GOT3 (cell line): ENCODE results near the gene TMCC1.

Source experiments
- DNase-seq: peaks from one replicate; lab custom pipeline; 2025; ENCODE audit warnings: mixed read lengths; lab: John Stamatoyannopoulos, UW

TMCC1 gene

GRCh38 chr3:129609591-129610182 is 283.8 kb downstream of the TMCC1 start:
- DNase-seq: no peak

DNA sequence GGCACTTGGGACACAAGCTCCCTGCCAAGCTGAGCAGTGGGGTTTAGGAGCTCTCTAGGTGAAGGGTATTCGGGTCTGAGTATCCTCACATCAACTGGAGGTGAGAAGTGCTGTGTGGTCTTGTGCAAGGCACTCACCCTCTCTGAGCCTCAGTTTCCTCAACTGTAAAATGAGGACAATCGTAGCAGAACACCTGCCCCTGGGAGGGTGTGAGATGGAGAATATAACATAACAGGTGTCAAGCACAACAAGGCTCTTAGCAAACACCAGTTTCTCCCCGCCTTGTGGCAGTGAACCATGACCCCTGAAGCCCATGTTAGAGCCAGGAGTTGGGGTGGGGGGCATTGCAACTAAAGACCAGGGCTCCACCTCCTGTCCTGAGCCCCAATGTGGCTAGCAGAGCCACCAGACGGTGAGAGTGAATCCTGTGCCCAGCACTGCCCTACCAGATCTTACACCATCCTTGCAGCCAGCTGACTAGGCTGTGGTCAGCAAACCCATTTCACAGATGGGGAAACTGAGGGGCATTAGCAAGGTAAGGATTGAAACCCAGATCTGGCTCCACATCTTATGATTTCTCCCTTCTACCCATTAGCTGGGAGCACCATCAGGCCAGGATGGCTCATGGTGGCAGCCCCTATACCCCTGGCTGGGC is 284.4 kb downstream of the TMCC1 start:
- DNase-seq: no peak

- no peak for DNase-seq
Observed at GRCh38 chr3:129608087-129608935, 285.2 kb downstream of the TMCC1 start.

GRCh38 chr3:129607391-129608068 is 286.0 kb downstream of the TMCC1 start:
- DNase-seq: no peak

- DNase-seq: peak; percentile 25
Observed at GRCh38 chr3:129606636-129607390, 286.7 kb downstream of the TMCC1 start, which contains the start of gene PLXND1. PLXND1 (minus strand) TSS chr3:129606676; CDS start chr3:129606639, 37 bp downstream.

GRCh38 chr3:129605922-129606635 is 287.4 kb downstream of the TMCC1 start:
- no peak for DNase-seq

DNA sequence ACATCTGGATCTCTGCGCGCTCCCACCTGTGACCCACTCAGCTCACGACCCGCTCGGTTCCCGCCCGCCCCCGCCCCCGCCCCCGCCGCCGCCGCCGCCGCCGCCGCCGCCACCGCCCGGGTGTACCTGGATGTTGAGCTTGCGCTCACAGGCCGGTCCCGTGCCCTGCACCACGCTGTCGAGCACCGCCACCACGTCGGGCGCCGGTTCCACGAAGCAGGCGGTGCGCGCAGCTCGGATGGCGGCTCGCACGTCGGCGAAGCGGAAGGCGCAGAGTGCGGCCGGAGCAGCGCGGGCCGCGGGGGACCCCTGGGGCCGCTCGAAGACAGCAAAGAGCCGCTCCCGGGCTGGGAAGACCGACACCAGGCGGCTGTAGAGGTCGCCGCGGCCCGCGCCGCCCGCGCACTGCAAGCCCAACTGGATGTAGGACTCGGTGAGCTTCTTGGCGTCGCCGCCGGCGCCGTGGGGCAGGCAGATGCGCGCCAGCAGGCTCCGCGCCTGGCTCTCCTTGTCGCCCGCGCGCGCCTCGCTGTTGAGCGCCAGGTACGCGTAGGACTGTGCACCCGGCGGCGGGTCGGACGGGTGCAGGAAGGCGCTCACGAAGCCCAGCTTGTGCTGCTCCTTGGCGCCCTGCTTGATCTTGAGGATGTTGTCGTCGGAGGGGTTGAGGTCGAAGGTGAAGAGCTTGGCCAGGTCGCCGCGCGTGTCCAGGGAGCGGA is 288.1 kb downstream of the TMCC1 start:
- DNase-seq: no peak

DNA sequence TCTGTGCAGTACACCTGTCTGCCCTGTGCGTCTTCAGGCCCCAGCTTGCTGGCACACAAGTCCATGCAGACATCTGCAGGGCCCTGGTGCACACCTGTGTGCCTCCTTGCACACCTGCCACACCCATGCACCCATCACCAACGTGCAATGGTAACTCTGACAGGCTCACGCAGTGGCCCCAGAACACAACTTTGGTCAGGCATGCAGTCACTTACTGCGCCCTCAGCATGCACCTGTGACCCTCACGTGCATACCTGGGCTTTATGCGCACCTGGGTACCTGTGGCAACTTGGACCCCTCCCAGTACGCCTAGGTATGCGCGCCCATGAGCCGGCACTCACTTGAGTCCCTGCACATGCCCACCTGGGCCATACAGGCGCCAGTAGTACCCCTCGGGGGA is 288.7 kb downstream of the TMCC1 start:
- DNase-seq: no peak

DNA sequence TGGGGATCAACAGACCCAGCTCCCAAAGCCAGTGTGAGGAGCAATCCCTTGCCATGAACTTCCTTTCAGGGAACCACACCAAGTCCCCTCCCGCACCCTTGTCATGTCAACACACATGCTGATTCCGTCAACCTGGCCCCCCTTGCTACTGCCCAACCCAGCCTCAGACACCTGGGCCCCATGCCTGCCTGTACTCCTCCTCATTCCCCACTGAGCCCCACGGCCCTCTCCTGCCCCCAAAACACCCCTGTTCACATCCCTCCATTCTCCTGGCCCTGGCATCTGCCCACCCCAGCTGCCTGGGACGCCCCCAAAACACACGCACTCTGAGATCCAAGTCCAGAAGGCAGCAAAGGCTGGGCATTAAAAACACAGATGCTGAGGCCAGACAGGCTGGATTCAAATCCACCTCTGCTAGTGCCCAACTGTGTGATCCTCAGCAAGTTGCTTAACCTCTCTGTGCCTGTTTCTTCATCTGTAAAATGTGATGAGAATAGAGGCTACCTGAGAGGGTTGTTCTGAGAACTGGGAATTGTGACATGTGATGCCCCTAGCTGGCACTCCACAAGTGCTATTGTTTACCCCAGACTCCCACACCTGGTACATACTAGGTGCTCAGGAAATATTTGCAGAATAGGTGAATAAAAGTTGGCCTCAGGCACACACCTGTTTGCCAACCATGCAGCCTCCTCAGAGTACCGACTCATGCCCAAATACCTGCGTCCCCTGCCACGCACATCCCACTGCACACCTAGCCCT is 289.3 kb downstream of the TMCC1 start:
- DNase-seq: no peak

DNA sequence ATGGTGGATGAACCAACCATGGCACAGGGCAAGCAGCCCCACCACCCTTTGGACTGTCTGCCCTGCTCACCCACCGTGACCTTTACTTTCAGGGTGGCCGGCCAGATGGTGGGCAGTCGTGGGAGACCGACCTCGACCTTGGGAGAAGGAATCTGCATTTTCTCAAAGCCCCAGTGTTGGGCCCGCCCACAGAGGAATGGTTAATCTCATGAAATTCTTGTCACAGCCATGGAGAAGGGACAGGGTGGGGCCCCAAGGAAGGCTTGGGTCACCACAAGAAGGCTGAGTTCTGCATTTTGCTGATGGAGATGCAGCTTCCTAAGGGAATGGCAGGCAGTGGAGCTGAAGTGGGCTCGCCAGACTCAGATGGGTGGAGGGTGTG is 290.0 kb downstream of the TMCC1 start:
- no peak for DNase-seq

- DNase-seq: peak; percentile 23
Observed at GRCh38 chr3:129602730-129603560, 290.6 kb downstream of the TMCC1 start.

DNA sequence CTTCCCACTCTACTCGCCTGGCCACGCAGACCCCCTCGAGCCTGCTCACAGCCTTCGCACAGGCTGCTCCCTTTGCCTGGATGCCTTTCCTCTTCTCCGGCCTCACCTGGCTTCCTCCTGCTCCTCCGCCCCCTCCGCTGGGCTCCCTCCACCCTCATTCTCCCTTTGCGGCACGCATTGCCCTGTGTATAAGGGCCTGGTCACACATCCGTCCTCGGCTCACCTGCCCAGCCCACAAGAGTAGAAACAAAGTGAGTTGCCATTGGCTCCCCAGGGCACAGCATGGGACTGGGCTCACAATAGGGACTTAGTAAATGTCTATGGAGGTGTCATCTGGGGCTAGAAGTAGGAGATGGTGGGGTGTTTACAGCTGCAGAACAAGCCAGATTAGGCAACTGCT is 291.2 kb downstream of the TMCC1 start:
- no peak for DNase-seq

- DNase-seq: no peak
Observed at GRCh38 chr3:129601713-129602112, 291.8 kb downstream of the TMCC1 start.

GRCh38 chr3:129600348-129600747 is 293.2 kb downstream of the TMCC1 start:
- DNase-seq: no peak

GRCh38 chr3:129599607-129600006 is 293.9 kb downstream of the TMCC1 start:
- no peak for DNase-seq

GRCh38 chr3:129599073-129599472 is 294.4 kb downstream of the TMCC1 start:
- no peak for DNase-seq

GRCh38 chr3:129598484-129598883 is 295.0 kb downstream of the TMCC1 start:
- DNase-seq: no peak

- no peak for DNase-seq
Observed at GRCh38 chr3:129598000-129598381, 295.5 kb downstream of the TMCC1 start.
